Endometrial microvascular endothelial cells (primary cell): Measurements from ENCODE around the gene ADPRS. TPM values are rescaled to one million over a fixed set of nuclear protein-coding genes. Genes with fewer than 3 reads are reported as not detected.

ENCODE experiments used
- in situ Hi-C: cut with HindIII; loops from 2 replicates; pipeline ENCODE4 v1.10.0; 2017; ENCODE audit warnings: low sequenced_read_pairs, low pct_unique_long_range_greater_than_20kb; ENCODE audit errors: inconsistent ontology term
- total RNA-seq: library from RNA; depleted of rRNA; stranded (reverse); fragments of >200 nt; gene quantifications from one replicate; pipeline ENCODE4 v1.2.3, GENCODE V29; 2015; ENCODE audit errors: inconsistent ontology term

The ADPRS gene, protein sequence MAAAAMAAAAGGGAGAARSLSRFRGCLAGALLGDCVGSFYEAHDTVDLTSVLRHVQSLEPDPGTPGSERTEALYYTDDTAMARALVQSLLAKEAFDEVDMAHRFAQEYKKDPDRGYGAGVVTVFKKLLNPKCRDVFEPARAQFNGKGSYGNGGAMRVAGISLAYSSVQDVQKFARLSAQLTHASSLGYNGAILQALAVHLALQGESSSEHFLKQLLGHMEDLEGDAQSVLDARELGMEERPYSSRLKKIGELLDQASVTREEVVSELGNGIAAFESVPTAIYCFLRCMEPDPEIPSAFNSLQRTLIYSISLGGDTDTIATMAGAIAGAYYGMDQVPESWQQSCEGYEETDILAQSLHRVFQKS
- total RNA-seq = 59.1 TPM

DNA sequence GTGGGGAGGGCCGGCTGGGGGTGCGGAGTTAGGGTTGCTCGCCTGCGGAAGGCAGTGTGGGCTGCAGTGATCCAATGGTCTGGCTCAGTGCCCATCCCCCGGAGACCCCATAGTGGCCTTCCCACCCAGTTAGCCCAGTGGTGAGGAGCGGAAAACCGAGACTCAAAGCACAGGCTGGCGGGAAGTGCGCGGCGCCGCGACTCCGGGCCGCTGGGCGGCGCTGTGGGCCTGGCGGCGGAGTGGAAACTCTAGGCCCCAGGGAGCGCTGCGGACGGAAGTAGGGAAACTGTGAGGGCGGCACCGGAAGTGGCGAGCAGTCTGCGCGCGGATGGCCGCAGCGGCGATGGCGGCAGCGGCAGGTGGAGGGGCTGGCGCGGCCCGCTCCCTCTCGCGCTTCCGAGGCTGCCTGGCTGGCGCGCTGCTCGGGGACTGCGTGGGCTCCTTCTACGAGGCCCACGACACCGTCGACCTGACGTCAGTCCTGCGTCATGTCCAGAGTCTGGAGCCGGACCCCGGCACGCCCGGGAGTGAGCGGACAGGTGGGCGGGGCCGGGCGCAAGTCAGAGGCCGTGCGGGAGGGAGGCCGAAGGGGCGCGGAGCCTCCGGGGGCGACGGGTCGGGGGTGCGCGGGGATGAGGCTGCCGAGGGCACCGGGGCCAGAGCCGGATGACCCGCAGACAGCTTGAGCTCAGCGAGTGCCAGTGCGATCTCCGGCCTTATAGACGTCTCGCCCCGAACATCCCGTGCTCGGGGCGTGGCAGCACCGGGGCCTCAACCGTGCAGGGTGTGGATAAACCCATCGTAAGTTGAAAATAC lies at the start of gene ADPRS:
Gene ADPRS, plus strand, starts transcription at position 316 of the 816 bp plus-strand sequence. Its CDS starts 13 bp downstream, at position 329.
- in situ Hi-C loops = no loop called here

DNA sequence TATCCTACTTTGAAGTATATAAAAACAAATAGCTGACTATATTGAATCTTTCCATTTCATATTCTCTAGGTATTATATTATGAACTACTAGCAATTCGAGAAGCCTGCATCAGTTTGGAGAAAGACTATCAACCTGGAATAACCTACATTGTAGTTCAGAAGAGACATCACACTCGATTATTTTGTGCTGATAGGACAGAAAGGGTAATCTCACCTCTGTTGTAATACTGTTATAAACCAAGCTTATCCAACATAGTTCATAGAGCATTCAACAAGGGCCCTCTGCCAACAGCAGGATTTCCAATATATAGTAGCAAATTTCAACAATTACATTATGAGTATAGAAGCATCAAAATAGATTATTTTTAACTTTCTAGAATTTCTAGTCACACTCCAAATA lies 48.5 kb upstream of the ADPRS start:
- in situ Hi-C loops = no loop called here

DNA sequence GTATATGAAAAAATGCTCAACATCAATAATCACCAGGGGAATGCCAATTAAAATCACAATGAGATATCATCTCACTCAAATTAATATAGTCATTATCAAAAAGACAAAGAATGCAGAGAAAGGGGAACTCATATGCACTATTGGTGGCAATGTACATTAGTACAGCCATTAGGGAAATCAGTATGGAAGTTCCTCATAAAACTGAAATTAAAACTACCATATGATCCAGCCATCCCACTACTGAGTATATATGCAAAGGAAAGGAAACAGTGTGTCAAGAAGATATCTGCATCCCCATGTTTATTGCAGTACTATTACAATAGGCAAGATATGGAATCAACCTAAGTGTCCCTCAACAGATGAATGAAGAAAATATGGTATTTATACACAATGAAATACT lies 36.9 kb upstream of the ADPRS start:
- in situ Hi-C loops = no loop called here

DNA sequence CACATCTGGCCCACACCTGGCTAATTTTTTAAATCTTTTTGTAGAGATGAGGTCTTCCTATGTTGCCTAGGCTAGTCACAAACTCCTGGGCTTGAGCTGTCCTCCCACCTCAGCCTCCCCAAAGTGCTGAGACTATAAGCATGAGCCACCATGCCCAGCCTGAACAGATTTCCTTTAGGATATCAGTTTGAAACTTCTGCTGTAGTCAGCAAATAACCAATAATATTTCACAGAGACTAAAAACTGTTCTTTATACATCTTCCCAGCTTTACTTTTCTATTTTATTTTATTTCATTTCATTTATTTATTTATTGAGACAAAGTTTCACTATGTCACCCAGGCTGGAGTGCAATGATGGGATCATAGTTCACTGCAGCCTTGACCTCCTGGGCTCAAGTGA lies 34.7 kb upstream of the ADPRS start:
- in situ Hi-C loops = no loop called here

DNA sequence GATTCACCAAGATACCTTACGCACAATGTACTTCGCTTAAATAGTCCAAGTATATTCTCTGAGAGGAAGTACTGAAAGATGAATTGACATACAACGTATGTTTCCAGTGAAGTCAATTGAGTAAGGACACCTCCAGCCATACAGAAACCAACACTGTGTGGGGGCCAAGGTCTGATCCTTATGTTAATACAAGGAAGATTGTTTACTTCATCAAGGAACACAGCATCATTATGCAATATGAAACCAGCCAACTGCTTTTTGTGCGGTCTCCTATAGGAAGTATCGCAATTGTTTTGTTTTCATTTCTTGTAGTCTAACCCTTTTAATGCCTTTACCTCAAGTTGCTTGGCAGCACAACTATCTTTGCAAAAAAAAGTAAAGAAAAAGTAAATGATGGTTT lies 33.0 kb upstream of the ADPRS start:
- in situ Hi-C loops = no loop called here

DNA sequence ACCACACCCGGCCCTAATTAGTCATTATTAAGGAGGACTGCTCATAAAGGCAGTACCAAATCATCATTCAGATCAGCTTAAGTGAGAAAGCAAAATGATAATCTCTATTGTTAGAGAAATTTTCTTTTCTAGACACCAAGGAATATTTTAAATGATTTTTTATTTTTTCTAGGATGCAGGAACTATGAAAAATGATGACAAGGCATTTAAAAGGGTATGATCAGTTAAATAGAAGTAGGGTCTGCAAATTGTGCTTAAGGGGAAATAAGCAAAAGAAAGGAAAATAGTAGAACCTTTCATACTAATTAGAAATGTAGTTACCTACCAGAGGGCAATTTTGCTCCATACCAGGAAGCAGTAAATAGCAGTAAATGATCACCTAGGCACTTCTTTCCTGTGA lies 26.4 kb upstream of the ADPRS start:
- in situ Hi-C loops = no loop called here

DNA sequence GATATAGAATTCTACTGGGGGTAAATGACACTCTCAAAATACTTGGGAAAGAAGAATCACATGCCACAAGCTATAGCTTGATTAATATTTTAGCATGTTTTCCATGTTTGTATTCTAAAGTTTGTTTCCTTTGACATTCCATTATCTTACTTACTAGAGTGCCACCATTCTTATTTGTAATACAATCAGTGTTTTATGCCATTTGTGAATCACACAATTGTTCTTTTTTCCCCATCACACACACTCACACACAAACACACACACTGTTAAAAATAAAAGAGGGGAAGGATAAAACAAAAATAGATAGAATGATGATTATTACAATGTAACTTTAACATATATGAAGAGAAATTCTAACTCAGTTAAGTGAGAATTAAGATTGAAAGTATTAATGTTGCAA lies 20.8 kb upstream of the ADPRS start:
- in situ Hi-C loops = no loop called here

DNA sequence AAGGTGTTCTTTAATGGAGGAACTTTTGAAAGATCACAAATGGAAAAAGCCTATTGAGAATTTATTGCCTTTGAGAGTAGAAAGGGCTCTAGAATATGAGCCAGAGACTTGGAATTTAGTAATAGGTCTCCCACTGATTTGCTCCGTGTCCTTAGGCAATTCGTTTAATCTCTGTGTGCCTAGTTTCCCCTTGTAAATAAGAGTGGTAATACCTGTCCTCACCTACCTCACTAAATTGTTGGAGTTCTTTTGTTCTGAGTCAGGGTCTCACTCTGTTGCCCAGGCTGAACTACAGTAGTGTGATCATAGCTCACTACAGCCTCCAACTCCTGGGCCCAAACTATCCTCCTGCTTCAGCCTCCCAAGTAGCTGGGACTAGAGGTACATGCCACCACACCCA lies 19.8 kb upstream of the ADPRS start:
- in situ Hi-C loops = no loop called here

DNA sequence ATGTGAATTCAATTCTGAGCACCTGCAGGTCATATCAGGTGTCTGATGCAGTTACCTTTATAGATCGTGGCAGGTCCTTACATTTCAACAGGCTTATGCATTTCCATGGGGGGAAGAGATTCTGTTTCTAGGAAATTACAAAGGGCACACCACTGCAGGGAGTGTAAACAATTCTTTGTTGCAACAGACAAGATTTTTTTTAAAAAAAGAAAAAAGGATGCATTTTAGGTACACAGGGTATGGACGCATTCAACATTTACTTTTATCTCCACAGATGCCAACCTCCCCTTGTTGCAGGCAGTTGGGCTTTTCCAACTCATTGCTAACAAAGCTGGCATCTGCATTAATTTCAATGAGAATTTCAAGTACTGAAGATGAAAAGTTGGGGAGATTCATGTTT lies 18.3 kb upstream of the ADPRS start:
- in situ Hi-C loops = no loop called here

DNA sequence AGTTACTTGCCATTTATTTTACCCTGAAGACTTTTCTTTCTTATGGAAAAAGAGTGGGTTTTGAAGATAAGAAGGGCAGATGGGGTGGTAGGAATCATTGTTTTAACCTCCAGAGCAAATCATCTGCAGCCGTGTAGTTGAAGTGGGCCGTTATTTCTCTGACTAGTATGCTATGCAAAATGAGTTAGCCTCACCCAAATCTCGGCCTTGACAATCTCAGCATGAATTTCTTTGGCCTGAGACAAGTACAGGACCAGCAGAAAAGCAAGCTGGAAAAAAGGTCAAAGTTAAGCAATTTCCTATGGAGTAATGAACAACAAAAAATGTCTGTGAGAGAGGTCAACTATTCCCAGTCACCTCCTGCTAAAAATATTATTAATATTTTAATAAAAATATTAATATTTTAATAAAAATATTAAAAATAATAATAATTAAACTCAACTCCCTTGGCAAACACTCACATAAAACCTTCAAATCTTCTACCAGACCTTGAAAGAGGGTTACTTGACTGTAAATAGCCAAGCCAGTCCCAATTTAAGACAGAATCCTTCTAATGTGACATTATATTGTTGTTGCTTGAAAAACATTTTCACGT lies 11.6 kb upstream of the ADPRS start:
- in situ Hi-C loops = no loop called here

DNA sequence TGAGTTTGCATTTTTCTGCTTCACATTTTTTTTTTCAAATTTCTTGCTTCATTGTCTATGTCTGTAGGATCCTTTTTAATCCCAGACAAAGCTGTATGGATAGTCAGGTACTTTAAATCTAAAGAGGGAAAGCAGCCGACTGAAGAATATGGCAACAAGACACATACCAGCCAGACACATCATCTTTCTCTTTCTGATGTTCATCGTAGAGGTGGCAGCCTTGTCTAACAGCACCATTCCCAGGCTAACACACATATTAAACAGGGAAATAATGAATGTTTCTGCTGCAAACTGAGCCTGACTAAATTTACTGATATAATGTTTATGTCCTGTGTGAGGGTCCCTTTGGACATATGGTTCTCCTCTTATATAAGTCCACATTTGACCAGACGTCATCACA lies 8.5 kb upstream of the ADPRS start:
- in situ Hi-C loops = no loop called here

DNA sequence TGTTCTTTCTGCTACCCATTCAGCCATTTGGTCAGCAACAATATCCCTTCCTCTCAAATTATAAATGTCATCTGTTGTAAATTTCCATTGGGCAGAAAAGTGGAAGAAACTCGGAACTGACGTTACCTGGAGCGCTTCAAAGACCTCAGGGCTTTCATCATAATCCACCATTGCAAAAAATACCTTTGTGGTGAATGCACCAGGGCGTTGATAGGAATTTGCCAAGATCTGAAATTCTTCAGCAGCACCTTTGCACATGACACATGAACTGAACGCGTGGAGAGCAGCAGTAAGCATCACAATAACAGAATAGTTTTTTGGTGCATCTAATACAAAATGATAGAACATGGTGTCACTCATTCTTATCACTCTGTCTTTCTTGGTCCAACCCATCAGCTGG lies 7.9 kb upstream of the ADPRS start:
- in situ Hi-C loops = no loop called here

DNA sequence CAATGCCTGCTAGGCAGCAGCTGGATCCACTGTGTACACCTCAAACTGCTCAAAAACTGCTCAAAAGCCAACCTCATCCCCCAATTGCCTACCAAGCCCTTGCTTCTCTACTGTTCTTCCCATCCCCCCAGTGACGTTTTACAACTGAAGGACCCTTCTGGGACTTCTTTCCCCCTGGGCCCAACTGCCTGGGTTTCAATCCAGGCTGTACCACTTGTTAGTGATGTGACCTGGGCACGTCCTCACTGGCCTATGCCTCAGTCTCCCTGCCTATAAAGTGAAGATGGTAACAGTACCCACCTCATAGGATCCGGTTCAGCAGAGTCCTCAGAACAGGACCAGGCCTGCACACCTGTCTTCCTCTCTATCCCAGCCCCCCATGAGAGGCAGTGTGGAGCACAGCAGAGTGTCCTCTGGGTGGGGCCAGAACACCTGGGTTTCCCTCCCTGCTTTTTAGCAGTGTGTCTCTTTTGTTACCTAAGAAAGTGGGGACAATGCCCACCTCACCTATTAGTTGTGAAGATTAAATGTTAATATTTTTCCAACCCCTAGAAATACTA lies 6.7 kb upstream of the ADPRS start:
- in situ Hi-C loops = no loop called here

DNA sequence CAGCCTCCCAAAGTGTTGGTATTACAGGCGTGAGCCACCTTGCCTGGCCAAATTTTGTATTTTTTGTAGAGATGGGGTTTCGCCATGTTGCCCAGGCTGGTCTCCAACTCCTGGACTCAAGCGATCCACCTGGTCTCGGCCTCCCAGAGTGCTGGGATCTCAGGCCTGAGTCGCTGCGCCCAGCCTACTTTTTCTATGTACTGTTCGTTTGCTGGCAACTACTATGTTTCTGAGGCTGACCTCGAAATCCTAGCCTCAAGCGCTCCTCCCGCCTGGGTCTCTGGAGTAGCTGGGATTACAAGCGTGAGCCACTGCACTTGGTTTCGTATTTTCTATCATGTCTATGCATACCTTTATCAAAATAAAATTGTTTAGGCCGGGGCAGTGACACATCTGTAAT lies 5.5 kb upstream of the ADPRS start:
- in situ Hi-C loops = no loop called here

DNA sequence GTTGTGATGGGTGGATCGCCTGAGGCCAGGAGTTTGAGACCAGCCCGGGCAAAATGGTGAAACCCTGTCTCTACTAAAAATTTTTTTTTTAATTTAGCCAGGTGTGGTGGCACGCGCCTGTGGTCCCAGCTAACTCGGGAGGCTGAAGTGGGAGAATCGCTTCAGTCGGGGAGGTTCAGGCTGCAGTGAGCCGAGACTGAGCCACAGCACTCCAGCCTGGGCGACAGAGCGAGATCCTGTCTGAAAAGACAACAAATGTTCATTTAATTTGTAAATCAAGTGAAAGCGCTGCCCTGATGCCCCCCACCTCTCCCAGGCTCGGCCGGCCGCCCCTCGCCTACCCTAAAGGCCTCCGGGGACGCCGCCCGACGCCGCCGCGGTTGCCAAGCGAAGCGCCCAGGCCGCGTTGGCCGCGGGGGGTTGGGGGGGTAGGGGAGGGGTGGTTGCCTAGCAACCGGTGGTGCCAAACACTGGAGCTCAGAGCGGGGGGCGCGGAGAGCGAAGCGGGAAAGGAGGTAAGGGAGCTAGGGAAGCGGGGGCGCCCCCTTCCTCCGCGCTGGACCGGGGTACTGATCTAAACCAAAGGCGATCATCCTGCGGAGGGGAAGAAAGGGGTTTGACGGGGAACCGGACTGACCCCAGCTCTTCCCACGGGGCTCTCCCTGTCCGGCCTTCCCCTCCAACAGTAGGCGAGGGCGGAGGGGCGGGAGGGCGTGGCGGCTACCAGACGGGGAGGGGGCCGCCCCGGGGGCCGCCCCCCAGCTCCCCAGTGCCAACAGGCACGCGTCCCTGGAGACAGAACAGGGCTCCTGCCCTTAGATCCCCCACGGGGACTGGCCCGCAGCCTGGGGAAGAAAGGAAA lies 4.8 kb upstream of the ADPRS start, which contains the start of gene TEKT2:
Gene TEKT2, plus strand, starts transcription at position 460 of the 862 bp plus-strand sequence. CDS start 828 bp downstream, outside the sequence.
- in situ Hi-C loops = no loop called here

DNA sequence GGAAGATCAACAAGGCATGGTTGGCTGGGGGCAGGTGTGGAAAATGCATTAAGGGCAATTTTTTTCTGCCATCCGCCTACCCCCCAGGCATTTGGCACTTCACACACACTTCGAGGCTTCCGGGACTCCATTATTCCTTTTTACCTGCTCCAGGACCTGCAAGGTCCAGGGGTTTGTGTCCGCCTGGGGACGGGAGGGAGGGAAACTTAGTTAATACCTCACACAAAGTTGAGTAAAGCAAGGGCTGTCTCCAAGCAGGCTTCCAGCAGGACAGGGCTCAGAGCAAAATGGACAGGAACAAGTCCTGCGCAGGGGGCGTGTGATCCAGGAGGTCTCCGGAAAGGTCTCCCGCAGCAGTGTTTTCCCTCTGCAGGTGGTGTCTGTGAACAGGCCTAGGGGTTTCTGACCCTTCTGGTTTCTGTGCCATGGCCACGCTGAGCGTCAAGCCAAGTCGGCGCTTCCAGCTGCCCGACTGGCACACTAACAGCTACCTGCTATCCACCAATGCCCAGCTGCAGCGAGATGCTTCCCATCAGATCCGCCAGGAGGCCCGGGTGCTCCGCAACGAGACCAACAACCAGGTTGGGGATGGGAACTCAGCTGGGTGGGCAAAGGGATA lies 4.1 kb upstream of the ADPRS start:
- in situ Hi-C loops = no loop called here

DNA sequence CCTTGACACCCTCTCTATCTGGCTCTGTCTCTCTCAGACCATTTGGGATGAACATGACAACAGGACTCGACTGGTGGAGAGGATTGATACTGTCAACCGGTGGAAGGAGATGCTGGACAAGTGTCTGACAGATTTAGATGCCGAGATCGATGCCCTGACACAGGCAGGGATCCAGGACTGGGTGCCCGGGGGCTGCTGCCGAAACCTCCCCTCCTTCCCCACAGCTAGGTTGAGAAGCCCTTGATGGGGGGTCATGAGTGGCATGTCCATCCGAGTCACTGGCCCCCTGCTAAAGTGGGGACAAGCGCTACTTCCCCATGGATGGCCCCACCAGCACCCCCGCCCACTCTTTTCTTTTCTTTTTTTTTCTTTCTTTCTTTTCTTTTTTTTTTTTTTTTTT lies 3.6 kb upstream of the ADPRS start:
- in situ Hi-C loops = no loop called here
